RCC 7860 (cell line): ENCODE results near the gene TSPAN33.
"Not testable (repeated sequence)": the region's sequence is repeated elsewhere in the genome, so short reads cannot be mapped to it uniquely, and the experiment has no call there.

Experiments used
- DNase-seq: peaks from one replicate; pipeline ENCODE4 v3.0.0-alpha.2; 2015; ENCODE audit warnings: low spot score
- FAIRE-seq: peaks from 2 replicates; lab custom pipeline; 2012; peaks lifted over from hg19 to GRCh38; lab: Jason Lieb, UNC

The TSPAN33 gene

DNA sequence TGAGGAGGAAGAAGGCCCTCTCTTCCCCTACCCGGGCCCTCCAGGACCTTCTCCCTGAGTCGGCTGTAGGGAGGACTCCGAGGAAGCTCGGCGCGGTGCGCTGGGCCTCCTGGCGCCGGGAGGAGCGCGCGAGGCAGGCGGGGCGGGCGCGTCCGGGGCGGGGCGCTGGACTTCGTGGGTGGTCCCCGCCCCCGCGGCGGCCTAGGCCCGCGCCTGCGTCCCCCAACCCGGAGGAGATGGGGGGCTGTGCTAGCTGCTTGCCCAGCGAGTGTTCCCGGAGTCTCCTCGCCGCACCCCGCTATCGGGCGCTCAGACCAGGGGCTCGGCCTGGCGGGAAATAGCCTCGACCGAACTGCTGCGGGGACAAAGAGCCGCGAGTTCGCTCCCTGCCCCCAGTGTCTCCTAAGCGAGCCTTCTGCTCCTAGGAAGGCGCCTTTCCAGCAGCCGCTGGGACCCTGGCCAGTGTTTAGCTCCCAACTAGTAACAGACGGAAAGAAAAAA is 24.7 kb downstream of the TSPAN33 start:
- FAIRE-seq (no peak), DNase-seq (no peak)

DNA sequence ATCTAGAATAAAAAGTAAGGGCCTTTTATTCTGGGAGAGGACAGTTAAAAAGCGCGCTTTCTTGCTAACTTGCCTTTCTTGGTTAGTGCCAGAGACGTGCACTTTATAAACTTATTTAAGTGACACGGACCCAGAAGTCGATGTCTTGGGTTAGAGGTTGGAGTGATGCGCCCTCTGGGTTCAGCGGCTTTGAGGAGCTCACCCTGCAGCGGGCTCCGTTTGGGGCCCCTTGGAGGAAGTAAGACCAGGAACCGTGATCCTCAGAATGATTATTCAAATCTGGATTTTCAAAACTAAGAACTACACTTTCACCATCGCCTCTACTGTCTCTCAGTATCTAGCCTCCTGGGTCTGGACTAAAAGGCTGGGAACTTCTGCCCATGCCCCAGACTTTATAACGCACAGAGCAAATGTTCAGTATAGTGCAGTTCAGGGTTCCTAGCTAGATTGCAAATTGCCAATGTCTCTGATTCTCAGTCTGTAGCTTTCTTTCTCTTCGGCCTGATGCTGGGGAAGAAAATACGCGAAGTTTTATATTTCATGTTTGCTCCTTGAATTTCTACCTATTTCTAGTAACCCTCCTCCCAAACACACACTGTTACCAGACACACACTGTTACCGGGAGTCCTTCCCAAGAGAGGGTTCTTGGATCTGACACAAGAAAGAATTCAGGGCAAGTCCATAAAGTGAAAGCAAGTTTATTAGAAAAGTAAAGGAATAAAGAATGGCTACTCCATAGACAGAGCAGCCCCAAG is 25.4 kb downstream of the TSPAN33 start:
- DNase-seq (no peak), FAIRE-seq (no peak)

DNA sequence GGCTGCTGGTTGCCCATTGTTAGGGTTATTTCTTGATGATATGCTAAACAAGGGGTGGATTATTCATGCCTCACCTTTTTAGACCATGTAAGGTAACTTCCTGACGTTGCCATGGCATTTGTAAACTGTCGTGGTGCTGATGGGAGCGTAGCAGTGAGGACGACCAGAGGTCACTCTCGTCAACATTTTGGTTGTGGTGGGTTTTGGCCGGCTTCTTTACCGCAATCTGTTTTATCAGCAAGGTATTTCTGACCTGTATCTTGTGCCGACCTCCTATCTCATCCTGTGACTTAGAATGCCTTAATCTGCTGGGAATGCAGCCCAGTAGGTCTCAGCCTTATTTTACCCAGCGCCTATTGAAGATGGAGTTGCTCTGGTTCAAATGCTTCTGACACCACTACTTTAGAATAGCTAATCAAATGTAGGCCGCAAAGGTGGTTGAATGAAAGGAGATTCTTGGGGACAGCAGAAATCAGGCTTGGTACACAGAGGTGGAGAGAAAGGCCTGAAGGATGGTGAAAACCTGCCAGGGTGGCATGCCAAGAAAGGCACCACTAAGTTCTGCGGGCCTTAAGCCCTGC is 26.0 kb downstream of the TSPAN33 start:
- DNase-seq, result no peak
- no peak for FAIRE-seq

DNA sequence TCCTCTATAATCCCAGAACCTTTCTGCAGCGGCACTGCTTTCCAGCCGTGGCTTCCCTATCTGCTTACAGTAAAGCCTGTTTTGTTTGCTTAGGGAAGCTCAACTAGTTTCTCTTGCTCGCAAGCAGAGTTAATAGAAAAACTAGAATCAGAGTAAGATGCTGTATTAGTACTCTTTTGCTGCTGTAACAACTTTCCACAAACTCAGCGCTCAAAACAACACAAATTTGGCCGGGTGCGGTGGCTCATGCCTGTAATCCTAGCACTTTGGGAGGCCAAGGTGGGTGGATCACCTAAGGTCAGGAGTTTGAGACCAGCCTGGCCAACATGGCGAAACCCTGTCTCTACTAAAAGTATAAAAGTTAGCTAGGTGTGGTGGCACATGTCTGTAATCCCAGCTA is 29.4 kb downstream of the TSPAN33 start:
- not testable (repeated sequence) for FAIRE-seq, DNase-seq

DNA sequence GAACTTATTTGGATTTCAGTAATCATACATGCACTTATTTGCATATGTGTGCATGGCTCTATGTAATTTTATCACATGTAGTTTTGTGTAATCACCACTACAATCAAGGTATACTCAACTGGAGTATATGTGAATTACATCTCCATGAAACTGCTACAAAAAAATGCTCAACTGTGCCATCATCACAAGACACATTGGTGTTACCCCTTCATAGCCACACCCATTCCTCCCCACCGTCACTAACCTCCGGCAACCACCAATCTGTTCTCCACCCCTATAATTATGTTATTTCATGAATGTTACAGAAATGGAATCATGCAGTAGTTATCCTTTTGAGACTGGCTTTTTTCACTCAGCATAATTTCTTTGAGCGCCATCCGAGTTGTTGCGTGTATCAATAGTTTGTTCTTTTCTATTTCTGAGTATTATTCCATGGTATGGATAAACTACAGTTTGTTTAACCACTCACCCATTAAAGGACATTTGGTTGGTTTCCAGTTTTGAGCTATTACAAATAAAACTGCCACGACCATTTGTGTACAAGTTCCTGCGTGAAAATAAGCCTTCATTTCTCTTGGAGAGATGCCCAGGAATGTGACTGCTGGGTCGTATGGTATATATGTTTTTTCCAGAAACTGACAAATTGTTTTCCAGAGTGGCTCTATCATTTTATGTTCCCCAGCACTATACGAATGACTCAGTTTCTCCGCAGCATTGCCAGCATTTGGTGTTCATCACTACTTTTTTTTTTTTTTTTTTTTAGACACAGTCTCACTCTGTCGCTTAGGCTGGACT is 32.6 kb downstream of the TSPAN33 start:
- no peak for DNase-seq
- no peak for FAIRE-seq

DNA sequence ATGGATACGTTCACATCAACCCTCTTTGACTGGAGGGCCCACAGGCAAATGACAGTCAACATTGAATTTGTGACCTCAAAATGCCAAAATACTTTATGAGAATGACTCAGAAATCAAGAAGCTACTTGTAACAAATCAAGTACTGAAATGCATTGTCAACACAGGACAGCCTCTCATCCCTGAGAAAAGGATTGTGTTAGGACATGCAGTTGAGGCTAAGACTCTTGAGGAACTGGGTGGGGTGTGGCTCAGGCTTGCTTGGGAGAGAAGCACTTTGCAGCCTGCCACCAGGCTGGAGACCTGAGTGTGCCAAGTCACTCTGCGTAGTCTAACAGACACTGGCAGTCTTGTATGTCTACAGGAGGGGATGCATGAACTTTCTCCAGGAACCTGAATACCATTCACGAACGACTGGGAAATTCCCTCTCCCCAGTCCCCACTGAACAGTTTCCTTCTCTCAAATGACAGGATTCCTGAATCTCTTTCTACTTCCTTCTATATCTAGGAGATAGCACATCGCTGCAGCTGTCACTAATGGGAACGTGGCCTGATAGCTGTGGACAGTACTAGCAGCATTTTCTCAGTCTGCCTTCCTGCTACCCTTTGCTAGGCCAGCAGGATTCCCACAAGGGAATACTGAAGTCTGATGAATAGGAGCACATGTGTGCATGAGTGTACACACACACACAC is 40.6 kb downstream of the TSPAN33 start:
- DNase-seq (no peak), FAIRE-seq (no peak)

DNA sequence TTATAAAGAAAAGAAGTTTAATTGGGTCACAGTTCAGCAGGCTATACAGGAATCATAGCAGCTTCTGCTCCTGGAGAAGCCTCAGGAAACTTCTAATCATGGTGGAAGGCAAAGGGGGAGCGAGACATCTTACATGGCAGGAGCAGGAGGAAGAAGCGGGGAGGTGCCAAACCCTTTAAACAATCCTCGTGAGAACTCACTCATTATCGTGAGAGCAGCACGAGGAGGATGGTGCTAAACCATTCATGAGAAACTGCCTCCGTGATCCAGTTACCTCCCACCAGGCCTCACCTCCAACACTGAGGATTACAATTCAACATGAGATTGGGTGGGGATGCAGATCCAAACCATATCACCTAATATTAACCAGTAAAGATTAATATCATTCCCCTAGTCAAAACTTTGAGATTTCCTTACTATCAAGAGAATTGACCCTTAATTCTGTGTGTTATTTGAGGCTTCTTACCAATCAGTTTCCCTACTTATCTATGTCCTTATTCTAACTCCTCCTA is 42.3 kb downstream of the TSPAN33 start:
- DNase-seq (no peak), FAIRE-seq (no peak)

DNA sequence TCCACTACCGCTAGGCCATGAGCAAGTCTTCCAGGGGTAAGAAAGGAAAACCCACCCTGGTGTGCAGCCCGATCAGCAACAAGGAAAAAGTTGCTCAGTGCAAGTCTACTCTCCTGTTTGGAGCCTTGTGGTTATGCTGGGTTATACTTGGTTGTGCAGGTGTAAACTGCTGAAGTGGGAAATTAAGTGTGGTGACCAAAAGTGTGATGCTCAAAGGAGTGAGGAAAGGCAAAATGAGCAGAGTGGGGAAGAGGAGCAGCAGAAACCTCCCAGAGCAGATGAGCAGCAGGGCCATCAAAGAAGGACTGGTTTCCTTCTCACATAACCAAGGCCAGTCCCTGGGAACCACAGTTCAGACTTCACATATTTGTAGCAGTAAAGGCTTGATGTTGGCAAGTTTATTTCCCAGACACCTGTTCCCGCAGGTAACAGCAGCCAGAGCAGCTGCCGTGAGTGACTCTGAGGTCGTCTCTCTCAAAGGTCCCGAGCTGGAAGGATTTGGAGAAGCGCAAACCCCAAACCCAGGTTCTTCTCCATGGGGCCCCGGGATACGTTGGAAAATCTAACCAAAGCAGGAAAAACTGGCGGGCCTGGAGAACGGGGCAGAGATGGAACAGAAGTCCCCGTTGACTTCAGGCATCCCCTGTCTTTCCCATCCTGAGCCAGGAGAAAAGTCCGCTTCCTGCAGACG is 43.3 kb downstream of the TSPAN33 start:
- no peak for DNase-seq
- no peak for FAIRE-seq

DNA sequence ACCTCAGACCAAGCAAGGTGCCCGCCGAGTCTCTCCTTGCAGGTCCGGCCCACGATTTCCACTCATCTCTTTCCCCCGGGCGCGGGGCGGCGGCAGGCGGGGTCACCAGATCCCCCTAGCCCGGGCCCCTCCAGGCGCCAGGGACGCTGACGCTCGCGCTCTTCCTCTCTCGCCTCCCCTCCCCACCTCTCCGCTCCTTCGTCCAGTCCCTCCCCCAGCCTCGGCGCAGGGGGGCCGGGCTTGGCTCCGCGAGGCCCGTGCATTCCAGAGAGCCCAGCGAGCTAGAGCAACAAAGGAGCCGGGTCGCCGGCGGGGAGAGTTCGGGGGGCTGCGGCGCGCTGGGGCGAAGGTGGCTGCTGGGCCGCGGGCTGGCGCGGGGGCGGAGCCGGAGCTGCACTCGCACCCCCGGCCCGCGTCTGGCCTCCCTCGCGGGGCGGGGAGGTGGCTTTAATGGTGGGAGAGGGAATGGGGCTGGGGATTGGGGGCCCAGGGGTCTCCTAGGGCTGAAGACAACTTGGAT is 43.9 kb downstream of the TSPAN33 start, which contains the start of gene SMO:
Gene SMO (plus strand): TSS at position 262 of the 520 bp plus-strand sequence. CDS start 519 bp downstream, outside the sequence.
- FAIRE-seq (no peak), DNase-seq (no peak)

DNA sequence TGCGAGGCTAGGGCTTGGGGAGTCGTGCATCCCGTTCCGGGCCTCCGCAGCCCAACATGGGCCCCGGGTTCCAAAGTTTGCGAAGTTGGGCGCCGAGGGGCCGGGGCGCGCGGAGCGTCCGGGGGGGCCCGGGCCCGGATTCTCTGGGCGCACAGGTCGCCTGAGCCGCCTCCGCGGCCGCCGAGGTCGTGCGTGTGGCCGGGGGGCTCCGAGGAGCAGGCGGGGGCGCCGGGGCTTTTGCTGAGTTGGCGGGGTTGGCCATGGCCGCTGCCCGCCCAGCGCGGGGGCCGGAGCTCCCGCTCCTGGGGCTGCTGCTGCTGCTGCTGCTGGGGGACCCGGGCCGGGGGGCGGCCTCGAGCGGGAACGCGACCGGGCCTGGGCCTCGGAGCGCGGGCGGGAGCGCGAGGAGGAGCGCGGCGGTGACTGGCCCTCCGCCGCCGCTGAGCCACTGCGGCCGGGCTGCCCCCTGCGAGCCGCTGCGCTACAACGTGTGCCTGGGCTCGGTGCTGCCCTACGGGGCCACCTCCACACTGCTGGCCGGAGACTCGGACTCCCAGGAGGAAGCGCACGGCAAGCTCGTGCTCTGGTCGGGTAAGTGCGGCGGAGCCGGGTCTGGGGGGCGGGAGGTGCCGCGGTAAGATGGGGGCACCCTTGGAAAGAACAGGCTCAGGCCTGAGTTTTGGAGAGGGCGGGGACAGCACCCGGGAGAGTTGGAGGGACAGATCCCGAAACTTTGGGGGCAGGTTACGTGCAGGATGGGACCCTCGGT is 44.6 kb downstream of the TSPAN33 start:
- DNase-seq (no peak), FAIRE-seq (no peak)

DNA sequence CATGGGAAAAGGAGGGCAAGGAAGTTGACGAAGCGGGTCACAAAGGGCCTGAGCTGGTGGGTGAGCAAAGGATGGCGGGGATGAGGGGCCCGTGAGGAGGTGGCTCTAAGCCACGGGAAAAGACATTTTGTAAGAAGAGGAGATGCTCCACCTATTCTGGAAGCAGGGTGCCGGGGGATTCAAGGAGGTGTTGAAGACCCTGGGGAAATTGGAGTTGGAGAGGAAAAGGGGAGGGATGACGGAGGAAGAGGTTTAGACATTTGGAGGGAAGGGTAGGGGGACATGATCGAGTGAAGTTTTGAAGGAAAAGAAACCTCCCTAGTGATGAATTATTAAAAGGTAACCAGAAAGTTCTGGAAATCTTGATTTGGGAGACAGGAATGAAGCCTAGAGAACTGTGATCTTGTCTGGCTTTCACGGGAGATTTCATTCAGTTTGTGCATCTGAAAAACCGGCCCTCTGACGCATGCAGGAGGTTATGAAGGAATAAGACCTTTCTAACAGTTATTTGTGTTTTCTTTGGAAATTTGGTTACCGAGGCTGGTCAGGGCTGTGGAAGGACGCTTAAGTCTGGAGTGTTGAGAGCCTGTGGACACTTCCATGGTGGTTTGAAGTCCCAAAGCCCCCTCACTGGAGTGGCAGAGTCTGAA is 45.3 kb downstream of the TSPAN33 start:
- DNase-seq (no peak), FAIRE-seq (no peak)

DNA sequence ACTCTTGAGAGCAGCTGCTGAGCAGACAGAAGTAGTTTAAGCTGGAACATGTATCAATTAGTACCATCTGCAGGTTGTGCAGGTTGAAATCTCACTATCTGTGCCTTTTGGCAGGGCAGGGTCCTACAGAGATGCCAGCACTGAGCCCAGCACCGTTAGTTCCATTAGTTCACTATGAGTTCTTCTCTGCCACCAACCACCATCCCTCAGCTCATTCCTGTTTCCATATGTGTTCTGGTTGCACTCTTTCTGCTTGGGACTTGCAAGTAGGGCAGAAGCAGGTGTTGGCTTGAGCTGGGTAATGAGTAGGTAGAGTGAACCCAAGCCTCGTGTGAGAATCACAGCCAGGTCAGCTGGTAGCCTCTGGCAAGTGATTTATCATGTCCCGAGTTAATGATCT is 46.8 kb downstream of the TSPAN33 start:
- DNase-seq (no peak), FAIRE-seq (no peak)

DNA sequence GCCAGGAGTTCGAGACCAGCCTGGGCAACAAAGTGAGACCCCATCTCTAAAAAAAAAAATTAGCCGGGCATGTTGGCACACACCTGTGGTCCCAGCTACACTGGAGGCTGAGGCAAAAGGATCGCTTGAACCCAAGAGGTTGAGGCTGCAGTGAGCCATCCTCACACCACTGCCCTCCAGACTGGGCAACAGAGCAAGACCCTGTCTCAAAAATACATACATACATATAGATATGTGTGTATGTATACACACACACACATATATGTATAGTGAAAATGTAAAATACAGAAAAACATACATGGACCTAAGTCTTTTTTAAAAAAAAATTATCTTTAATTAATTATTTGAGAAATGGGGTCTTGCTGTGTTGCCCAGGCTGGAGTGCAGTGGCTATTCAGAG is 49.4 kb downstream of the TSPAN33 start:
- no peak for DNase-seq
- no peak for FAIRE-seq

DNA sequence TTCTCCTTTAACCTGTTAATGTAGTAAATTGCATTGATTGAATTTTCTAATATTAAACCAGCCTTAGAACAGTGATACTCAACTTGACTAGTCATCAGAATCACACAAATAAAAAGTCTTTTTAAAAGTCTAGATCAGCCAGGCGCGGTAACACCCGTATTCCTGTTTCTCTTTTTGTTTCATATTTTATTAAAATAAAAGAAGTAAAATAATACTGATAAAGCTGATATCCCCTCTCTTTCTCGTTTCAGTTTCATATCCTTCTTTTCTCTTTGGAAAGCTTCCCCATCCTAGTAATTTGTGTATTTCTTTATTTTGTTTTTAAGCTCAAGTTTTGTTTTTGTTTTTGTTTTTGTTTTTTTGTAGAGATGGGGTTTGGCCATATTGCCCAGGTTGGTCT is 53.3 kb downstream of the TSPAN33 start:
- FAIRE-seq (no peak), DNase-seq (no peak)

DNA sequence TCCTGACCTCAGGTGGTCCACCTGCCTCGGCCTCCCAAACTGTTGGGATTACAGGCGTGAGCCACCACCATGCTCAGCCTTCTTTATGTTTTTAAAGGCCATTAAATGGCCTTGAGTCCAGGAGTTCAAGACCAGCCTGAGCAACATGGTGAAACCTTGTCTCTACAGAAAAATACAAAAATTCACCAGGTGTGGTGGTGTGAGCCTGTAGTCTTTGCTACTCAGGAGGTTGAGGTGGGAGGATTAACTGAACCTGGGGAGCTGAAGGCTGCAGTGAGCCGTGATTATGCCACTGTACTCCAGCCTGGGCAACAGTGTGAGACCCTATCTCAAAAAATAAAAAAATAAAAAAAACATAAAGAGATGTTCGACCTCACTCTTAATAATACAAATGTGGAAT is 54.9 kb downstream of the TSPAN33 start:
- FAIRE-seq (no peak), DNase-seq (no peak)

DNA sequence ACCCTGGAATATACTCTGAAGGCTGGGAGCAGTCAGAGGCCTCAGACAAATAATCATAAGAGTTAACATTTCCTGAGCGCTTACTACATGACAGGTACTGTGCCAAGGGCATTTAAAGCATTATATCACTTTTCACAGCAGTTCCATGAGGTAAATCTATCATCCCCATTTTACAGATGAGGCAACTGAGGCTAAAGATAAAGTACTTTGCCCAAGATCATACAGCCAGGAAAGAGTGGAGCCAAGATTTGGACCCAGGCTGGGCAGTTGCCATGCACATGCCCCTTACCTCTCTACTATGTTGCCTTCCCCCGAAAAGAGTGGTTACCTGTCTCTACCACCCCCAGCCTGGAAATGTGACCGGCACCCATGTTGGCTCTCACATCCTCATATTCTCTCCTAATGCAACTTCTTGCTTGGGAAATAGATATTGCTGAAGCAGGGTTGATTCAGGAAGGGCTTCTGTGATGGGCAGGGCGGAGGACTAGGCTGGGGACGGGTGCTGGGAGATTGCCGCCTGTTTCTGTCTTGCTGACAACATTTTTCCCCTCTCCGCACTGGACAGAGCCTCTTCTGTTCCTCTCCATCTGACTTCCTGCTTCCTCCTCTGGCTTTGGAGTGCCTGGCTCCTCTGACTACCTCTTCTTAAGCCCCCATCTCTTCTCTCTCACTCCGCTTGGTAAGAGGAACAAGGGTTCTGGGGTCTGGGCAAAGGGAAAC is 57.7 kb downstream of the TSPAN33 start:
- FAIRE-seq, result no peak

DNA sequence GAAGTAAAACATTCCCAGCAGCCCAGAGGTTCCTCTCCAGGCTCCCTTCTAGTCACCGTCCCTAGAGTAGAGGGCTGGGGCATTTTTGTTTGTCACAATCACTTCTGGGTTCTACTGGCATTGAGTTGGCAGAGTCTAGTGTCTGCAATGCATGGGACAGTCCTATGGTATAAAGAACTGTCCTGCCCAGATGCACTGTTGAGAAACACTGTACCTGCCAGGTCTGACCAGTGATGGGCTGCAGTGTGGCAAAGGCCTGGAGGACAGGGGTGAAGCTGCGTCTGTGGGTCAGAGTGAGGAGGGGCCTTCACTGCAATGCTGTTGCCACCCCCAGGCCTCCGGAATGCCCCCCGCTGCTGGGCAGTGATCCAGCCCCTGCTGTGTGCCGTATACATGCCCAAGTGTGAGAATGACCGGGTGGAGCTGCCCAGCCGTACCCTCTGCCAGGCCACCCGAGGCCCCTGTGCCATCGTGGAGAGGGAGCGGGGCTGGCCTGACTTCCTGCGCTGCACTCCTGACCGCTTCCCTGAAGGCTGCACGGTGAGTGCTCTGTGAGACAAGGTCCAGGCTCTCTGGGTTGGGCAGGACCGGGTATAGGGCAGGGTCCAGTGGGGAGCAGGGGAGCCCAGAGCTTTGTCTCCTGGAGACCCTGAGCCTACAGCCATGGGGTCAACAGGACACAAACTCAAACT is 58.7 kb downstream of the TSPAN33 start:
- DNase-seq (no peak), FAIRE-seq (no peak)

More for the DNA sequence above, 57.7 kb downstream of the TSPAN33 start:
- DNase-seq, result no peak
